ENCODE data around the gene IGF1R.

GRCh38 chr15:98769867-98770266, 121.5 kb downstream of the IGF1R start:
- TF ChIP-seq CTCF (IDR thresholded peaks at IDR 0.05) = no peak
- no peak for TF ChIP-seq POLR2AphosphoS5 (IDR thresholded peaks at IDR 0.05)
- TF ChIP-seq POLR2A (IDR thresholded peaks at IDR 0.05) = no peak
